ENCODE measurements around the gene RNF123. TPM values are rescaled to one million over a fixed set of nuclear protein-coding genes. Genes with fewer than 3 reads are reported as not detected.

Gene RNF123
- total and polyA plus RNA-seq, 2 experiments from 2014 or later: 27.7 to 39.1 TPM

DNA sequence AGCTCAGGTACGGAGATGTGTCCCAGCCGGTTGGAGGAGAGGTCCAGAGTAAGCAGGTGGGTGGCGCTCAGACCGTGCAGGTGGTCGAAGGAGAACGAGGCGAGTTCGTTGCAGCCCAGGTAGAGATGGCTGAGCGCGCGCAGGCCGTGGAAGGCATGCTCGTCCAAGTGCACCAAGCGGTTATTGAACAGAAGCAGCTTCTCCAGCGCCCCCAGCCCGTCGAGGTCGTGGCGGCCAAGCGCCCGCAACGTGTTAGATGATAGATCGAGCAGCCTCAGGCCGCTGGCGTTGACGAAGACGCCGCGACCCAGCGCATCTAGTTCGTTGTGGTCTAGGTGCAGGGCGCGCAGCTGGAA lies 29.5 kb downstream of the RNF123 start:
- no peaks in the 10 kb centered on the region for H3K9me3 ChIP-seq (ENCODE audit: low read depth)
- peaks cover 13% of the 10 kb centered on the region for H3K79me2 ChIP-seq
- H3K4me2 ChIP-seq: peak overlapping the region; percentile 92
- H3K4me3 ChIP-seq: peak overlapping the region; percentile 37
- no peaks in the 10 kb centered on the region for H3K27me3 ChIP-seq
- DNase-seq (ENCODE audit: low spot score): no peak
- H3K4me1 ChIP-seq (ENCODE audit: insufficient read depth): peaks cover 18% of the 10 kb centered on the region
- no peaks in the 10 kb centered on the region for H3K9me2 ChIP-seq (replicated peaks; ENCODE audit: insufficient read depth)
- H2AFZ ChIP-seq: no peak overlapping the region
- no peak overlapping the region for H3K27ac ChIP-seq
- TF ChIP-seq, protein P1, sequence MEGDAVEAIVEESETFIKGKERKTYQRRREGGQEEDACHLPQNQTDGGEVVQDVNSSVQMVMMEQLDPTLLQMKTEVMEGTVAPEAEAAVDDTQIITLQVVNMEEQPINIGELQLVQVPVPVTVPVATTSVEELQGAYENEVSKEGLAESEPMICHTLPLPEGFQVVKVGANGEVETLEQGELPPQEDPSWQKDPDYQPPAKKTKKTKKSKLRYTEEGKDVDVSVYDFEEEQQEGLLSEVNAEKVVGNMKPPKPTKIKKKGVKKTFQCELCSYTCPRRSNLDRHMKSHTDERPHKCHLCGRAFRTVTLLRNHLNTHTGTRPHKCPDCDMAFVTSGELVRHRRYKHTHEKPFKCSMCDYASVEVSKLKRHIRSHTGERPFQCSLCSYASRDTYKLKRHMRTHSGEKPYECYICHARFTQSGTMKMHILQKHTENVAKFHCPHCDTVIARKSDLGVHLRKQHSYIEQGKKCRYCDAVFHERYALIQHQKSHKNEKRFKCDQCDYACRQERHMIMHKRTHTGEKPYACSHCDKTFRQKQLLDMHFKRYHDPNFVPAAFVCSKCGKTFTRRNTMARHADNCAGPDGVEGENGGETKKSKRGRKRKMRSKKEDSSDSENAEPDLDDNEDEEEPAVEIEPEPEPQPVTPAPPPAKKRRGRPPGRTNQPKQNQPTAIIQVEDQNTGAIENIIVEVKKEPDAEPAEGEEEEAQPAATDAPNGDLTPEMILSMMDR (IDR thresholded peaks at IDR 0.05; ENCODE audit: poor library complexity): no peak
- TF ChIP-seq EZH2 (IDR thresholded peaks at IDR 0.05; ENCODE audit: borderline replicate concordance): no peak
- TF ChIP-seq EZH2phosphoT487 (IDR thresholded peaks at IDR 0.05; ENCODE audit: low read depth, severe bottlenecking, unreplicated experiment): no peak
- peaks cover 3% of the 10 kb centered on the region for H4K20me1 ChIP-seq (ENCODE audit: insufficient read depth, poor library complexity, severe bottlenecking)
- WGBS (ENCODE audit: low lambda C conversion rate, missing lambda C conversion rate): 31% methylated on average over 33 of the region's 33 CpGs
- no peaks in the 10 kb centered on the region for H3K36me3 ChIP-seq (replicated peaks; ENCODE audit: insufficient read depth, low read depth)

DNA sequence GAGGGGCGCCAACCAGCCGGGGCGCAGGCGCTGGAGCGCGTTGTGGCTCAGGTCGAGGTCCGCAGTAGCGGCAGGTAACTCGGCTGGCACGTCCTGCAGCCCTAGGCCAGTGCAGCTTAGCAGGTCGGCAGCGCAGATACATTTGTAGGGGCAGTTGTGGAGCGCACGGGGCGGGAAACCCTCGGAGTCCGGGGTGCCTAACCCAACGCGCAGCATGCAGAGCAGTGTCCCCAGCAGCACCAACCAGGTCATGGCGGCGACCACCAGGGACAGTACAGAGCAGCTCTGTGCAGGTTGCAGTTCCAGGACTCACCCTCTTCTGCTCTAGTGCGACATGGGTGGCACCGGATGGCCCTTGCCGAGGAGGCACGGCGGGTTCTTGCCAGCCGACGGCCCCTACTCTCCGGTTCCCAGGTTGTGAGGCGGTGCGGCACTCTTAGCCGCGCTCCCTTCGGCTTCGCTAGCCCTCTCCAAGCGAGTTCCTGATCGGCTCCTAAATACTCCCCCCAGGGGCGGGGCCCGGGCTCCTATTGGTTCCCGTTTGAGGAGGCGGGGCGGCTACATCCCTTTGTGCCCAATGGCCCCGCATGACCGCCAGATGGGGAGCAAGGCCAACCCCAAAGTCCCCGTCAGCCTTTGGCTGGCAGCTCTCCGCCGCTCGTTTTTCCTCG lies 30.0 kb downstream of the RNF123 start, which contains the start of gene AMIGO3:
Gene AMIGO3, minus strand, starts transcription at position 471 of the 671 bp plus-strand sequence. Its CDS starts 219 bp downstream, at position 252.
- TF ChIP-seq, protein P1 (IDR thresholded peaks at IDR 0.05; ENCODE audit: poor library complexity): peak; percentile 54
- no peak for TF ChIP-seq EZH2 (IDR thresholded peaks at IDR 0.05; ENCODE audit: borderline replicate concordance)
- peak within 1 kb of the TSS; percentile 38 for H3K27ac ChIP-seq
- WGBS (ENCODE audit: low lambda C conversion rate, missing lambda C conversion rate): 2% methylated on average over 50 of the region's 50 CpGs
- peak within 1 kb of the TSS; percentile 92 for H3K4me2 ChIP-seq
- H2AFZ ChIP-seq: no peak within 1 kb of the TSS
- no peaks in the 10 kb centered on the region for H3K36me3 ChIP-seq (replicated peaks; ENCODE audit: insufficient read depth, low read depth)
- DNase-seq (ENCODE audit: low spot score): peak; percentile 96
- H3K79me2 ChIP-seq: peaks cover 13% of the 10 kb centered on the region
- H3K9me3 ChIP-seq (ENCODE audit: low read depth): no peaks in the 10 kb centered on the region
- peaks cover 18% of the 10 kb centered on the region for H3K4me1 ChIP-seq (ENCODE audit: insufficient read depth)
- H3K27me3 ChIP-seq: no peaks in the 10 kb centered on the region
- peaks cover 3% of the 10 kb centered on the region for H4K20me1 ChIP-seq (ENCODE audit: insufficient read depth, poor library complexity, severe bottlenecking)
- H3K9me2 ChIP-seq (replicated peaks; ENCODE audit: insufficient read depth): no peaks in the 10 kb centered on the region
- H3K4me3 ChIP-seq: peak within 1 kb of the TSS; percentile 37

DNA sequence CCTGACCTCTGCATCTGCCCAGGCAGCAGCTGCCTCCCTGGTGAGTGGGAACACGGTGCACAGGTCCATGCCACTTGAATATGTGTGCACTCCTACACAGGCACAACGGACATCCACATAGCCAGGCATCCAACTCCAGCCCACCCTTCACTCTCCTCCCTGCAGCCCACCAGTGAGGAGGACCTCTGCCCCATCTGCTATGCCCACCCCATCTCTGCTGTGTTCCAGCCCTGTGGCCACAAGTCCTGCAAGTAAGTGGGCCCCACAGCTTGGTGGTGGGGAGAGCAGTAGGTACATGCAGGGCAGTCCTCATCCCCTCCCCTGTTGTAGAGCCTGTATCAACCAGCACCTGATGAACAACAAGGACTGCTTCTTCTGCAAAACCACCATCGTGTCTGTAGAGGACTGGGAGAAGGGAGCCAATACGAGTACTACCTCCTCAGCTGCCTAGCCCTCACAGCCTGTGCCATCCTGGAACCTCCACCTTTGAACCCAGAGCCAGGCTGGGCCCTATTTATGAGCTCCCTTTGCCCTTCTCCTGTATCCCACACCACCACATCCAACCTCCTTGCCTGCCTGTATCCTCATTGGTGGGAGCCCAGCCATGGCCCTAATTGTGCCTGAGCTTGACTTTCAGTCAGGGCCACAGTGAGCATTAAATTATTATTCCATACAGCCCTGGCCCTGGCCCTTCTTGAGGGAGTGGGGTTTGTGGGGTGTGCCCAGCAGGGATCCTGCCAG lies 31.7 kb downstream of the RNF123 start:
- Histone ChIP-seq H3K36me3 (replicated peaks; ENCODE audit: insufficient read depth, low read depth) (no peaks in the 10 kb centered on the region), H2AFZ (no peak overlapping the region), H3K27me3 (no peaks in the 10 kb centered on the region), H3K79me2 (peaks cover 13% of the 10 kb centered on the region), H3K4me3 (no peak overlapping the region), H3K9me3 (ENCODE audit: low read depth) (no peaks in the 10 kb centered on the region), H3K4me2 (no peak overlapping the region), H4K20me1 (ENCODE audit: insufficient read depth, poor library complexity, severe bottlenecking) (peaks cover 3% of the 10 kb centered on the region), H3K27ac (no peak overlapping the region), H3K4me1 (ENCODE audit: insufficient read depth) (peaks cover 25% of the 10 kb centered on the region), H3K9me2 (replicated peaks; ENCODE audit: insufficient read depth) (no peaks in the 10 kb centered on the region)
- DNase-seq (ENCODE audit: low spot score): no peak
- TF ChIP-seq EZH2phosphoT487 (IDR thresholded peaks at IDR 0.05; ENCODE audit: low read depth, severe bottlenecking, unreplicated experiment) (no peak), EZH2 (IDR thresholded peaks at IDR 0.05; ENCODE audit: borderline replicate concordance) (no peak)
- TF ChIP-seq, protein P1 (IDR thresholded peaks at IDR 0.05; ENCODE audit: poor library complexity): no peak
- 91% methylated on average over 4 of the region's 4 CpGs for WGBS (ENCODE audit: low lambda C conversion rate, missing lambda C conversion rate)
